Measurements from ENCODE around the gene MRPL18.
"Not testable (repeated sequence)": the region's sequence is repeated elsewhere in the genome, so short reads cannot be mapped to it uniquely, and the experiment has no call there.

MRPL18 gene

DNA sequence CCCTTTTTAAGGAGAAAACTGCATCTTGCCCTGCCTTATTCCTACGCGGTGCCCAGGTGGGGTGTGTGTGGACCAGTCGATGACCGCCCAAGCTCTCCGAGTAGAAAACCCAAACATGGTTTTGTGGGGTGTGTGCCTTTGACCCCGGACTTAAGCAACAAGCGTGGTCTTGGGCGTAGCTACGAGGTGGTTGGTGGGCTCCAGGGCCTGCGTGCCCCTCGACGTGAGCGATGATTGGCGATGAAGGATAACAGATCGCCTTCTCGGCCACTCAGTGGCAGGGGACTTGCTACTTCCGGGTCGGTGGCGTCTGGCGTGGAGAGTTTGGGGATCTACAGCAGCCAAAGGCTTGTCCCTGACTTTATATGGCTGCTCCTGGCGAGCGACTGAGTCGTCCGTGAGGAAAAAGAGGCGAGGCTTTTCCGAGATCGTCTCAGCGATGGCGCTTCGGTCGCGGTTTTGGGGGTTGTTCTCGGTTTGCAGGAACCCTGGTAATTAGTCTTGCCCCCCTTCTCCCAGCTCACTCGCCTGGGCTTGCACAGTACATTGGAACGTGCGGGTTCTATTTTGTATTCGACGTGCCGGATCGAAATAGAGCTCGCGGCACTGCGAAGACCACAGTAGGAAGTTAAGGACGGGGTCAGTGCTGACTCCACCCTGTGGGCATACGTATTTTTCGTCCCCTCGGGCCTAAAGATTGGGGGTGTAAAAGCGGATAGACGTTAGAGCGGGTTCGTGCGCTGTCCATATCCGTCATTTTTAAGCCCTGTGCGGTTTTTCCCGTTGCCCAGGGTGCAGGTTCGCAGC, at the start of gene MRPL18:
TSS of gene MRPL18 (plus strand) at position 319 of the 807 bp plus-strand sequence. CDS start at position 440, 121 bp downstream.
- peak within 1 kb of the TSS; percentile 94 for H3K4me3 ChIP-seq (ENCODE audit: control insufficient read depth, low read depth, low read length)
- TF ChIP-seq CTCF (conservative IDR thresholded peaks at IDR 0.05; ENCODE audit: control insufficient read depth, insufficient read depth, low read depth, low read length): no peak
- DNase-seq (ENCODE audit: low read depth): peak; percentile 98

GRCh38 chr6:159742165-159742564, 48.1 kb upstream of the MRPL18 start:
- DNase-seq (ENCODE audit: low read depth): no peak
- H3K4me3 ChIP-seq (ENCODE audit: control insufficient read depth, low read depth, low read length): no peak overlapping the region
- TF ChIP-seq CTCF (conservative IDR thresholded peaks at IDR 0.05; ENCODE audit: control insufficient read depth, insufficient read depth, low read depth, low read length): no peak

DNA sequence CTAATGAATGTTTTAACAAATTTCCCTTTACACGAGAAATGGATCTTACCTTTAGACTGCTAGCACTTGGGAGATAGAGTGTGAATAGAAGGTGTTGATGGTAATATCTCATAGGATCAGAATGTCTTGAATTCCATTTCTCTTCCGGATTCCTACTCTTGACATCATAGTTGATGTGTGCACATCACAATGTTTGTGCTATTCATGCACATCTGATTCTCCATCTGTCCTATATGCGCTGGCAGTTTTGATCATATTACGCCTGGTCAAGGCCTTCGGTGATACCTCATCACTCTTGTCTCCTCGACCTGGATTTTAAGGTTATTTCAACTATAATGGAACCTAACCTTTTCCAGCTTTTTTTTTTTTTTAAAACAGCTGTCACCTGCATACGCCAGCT, 45.2 kb upstream of the MRPL18 start:
- no peak overlapping the region for H3K4me3 ChIP-seq (ENCODE audit: control insufficient read depth, low read depth, low read length)
- DNase-seq (ENCODE audit: low read depth): no peak
- TF ChIP-seq CTCF (conservative IDR thresholded peaks at IDR 0.05; ENCODE audit: control insufficient read depth, insufficient read depth, low read depth, low read length): no peak

DNA sequence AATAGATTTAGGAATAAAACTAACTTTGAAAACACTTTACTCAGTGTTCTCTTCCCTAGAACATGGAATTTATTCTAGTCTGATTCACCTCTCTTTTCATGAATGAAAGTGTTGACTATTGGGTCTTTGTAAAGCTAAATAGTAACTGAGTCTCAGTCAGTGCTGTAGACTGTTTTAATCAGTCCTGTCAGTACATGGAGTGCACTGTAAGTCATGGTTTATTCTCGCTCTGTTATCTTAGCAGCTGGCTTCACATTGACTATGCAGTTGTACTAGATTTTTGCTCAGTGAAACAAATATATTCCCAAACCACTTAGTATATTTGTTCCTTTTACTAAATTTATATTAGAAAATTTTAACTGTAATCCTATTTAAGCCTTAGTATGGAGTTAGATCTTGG, 43.5 kb upstream of the MRPL18 start:
- TF ChIP-seq CTCF (conservative IDR thresholded peaks at IDR 0.05; ENCODE audit: control insufficient read depth, insufficient read depth, low read depth, low read length): no peak
- DNase-seq (ENCODE audit: low read depth): no peak
- no peak overlapping the region for H3K4me3 ChIP-seq (ENCODE audit: control insufficient read depth, low read depth, low read length)

- not testable (repeated sequence) for H3K4me3 ChIP-seq (ENCODE audit: control insufficient read depth, low read depth, low read length)
These were observed 42.1 kb upstream of the MRPL18 start for GRCh38 chr6:159748127-159748526.

DNA sequence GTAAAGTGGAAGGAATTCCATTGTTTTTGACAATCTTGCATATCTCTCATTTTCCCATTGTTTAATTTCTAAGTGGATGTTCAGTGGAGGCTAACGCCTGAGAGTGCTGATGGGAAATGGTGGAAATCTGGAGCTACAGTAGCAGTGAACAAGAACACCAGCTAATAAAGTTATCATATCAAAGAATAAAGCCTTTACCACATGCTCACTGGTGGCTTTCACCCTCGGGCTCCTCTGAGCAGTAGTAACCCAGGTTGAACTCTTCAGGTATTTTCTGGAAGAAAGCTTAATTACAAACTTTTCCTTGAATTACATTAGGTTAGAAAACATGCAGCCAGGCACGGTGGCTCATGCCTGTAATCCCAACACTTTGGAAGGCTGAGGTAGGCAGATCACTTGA, 38.8 kb upstream of the MRPL18 start:
- DNase-seq (ENCODE audit: low read depth): no peak
- no peak overlapping the region for H3K4me3 ChIP-seq (ENCODE audit: control insufficient read depth, low read depth, low read length)
- TF ChIP-seq CTCF (conservative IDR thresholded peaks at IDR 0.05; ENCODE audit: control insufficient read depth, insufficient read depth, low read depth, low read length): no peak

More at GRCh38 chr6:159748127-159748526, 42.1 kb upstream of the MRPL18 start:
- not testable (repeated sequence) for DNase-seq (ENCODE audit: low read depth)

DNA sequence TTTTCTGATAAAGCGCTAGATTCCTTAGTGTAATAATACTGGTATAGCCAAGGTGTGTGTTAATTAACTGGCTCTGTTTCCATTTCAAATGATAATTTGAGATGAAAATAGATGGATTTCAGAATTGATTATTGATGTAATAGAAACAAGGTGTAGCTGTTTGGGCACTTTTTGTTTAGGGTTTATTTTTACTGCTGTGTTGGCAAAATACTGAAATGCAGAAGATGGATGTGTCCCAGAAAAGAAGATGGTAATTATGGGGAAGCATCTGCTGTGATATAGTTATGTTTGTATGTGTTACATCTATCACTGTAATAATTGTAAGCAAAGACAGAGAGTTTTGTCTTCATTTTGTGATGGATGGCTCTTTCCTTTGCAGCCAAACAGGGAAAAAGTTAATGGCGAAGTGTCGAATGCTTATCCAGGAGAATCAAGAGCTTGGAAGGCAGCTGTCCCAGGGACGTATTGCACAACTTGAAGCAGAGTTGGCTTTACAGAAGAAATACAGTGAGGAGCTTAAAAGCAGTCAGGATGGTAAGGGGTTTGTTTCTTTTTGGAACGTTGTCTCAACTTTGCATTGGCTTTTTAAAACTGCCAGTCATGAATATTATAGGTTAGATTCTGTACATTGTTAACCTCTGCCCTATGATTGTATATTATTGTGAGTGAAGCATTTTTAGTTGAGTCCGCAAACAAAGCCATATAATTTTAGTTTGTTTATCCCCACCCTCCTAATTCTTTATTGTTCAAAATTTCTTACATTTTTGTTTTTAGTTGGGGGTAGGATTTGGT, 37.0 kb upstream of the MRPL18 start:
- TF ChIP-seq CTCF (conservative IDR thresholded peaks at IDR 0.05; ENCODE audit: control insufficient read depth, insufficient read depth, low read depth, low read length): no peak

More for the DNA sequence above, 37.0 kb upstream of the MRPL18 start:
- H3K4me3 ChIP-seq (ENCODE audit: control insufficient read depth, low read depth, low read length): no peak overlapping the region
- peak; percentile 31 for DNase-seq (ENCODE audit: low read depth)

Measured in fibroblast of mammary gland (primary cell).